ENCODE measurements around the gene ABHD17A.

Gene ABHD17A

DNA sequence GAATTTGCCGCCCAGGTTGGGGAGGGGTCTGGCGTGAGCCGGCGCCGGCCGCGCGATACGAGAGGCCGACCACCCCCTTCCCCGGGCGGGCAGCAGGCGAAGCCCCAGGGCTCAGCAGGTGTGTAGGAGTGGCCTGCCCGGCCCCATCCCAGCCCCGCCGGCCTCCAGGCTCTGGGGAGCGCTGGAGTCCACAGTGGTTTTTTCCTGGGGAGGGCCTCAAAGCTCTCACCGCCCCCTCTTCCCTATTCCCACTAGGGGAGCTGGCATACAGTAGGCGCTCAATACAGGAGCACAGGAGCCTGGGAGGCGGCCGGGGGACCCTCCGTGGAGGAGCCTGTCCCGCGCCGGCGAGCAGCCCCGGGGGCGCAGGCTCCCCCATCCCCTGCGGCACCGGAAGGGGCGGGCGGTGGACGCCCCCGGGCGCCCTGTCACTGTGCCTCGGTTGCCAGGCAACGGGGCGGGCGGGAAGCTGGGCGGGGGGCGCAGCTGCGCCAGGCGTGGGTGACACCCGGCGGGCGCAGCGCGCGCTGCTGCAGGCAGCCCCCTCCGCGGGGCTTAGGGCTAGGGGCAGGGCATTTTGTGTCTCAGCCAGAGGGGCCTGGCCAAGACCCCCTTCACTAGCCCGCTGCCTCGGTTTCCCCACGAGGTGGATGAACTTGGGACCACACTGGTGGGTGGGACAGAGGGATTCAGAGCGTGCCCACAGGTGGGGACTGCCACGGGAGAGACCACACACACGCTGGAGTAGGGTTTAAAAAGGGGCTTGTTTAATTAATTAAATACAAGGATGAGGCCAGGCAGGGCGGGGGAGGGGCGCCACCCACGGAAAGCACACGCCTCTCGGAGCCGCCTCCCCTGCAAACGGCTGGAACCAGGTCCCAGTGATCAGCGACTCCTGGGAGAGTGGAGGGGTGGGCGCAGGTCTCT is 33.4 kb downstream of the ABHD17A start:
- in situ Hi-C loops (cut with MboI; ENCODE audit: low pct_unique_long_range_greater_than_20kb, low sequenced_read_pairs, unreplicated experiment): no loop called here
- TF ChIP-seq, protein P1, sequence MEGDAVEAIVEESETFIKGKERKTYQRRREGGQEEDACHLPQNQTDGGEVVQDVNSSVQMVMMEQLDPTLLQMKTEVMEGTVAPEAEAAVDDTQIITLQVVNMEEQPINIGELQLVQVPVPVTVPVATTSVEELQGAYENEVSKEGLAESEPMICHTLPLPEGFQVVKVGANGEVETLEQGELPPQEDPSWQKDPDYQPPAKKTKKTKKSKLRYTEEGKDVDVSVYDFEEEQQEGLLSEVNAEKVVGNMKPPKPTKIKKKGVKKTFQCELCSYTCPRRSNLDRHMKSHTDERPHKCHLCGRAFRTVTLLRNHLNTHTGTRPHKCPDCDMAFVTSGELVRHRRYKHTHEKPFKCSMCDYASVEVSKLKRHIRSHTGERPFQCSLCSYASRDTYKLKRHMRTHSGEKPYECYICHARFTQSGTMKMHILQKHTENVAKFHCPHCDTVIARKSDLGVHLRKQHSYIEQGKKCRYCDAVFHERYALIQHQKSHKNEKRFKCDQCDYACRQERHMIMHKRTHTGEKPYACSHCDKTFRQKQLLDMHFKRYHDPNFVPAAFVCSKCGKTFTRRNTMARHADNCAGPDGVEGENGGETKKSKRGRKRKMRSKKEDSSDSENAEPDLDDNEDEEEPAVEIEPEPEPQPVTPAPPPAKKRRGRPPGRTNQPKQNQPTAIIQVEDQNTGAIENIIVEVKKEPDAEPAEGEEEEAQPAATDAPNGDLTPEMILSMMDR (IDR thresholded peaks at IDR 0.05; ENCODE audit: extremely low read depth, insufficient read depth, missing control alignments): no peak
- DNase-seq (ENCODE audit: low spot score): peak; percentile 77

DNA sequence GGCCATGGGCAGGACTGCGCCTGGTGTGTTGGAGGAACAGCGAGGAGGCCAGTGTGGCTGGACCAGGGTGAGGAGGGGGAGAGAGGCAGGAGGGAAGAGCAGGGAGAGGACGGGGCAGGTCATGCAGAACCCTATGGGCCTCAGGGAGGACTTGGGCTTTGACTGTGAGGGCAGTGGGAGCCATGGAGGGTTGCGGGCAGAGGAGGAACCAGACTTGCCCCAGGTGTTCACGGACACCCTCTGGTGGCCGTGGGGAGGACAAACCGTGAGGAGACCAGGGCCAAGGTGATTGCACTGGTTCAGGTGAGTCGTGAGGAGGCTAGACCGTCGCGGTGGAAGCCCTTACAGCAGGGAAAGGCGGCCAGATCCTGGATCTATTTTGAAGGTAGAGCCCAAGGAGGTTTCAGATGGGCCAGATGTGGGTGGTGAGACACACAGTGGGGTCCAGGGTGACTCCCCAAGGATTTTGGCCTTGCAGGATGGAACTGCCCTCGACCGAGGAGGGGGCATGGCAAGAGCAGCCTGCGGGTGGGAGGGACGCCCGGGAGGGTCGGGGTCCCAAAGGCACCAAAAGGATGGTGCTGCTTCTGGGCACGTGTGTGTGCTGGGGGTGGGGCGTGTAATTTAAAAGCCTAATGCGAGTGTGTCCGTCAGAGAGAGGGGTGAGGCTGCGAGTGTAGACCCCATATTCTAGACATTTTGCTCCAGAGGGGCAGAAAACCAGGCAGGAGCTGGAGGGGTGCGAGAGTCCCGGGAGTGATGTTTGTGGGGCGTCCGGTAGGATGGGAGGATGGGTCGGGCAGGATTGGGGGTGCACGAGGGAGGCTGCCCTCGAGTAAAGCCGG is 34.3 kb downstream of the ABHD17A start:
- DNase-seq (ENCODE audit: low spot score): no peak
- TF ChIP-seq, protein P1 (IDR thresholded peaks at IDR 0.05; ENCODE audit: extremely low read depth, insufficient read depth, missing control alignments): peak; percentile 28
- in situ Hi-C loops (cut with MboI; ENCODE audit: low pct_unique_long_range_greater_than_20kb, low sequenced_read_pairs, unreplicated experiment): no loop called here

DNA sequence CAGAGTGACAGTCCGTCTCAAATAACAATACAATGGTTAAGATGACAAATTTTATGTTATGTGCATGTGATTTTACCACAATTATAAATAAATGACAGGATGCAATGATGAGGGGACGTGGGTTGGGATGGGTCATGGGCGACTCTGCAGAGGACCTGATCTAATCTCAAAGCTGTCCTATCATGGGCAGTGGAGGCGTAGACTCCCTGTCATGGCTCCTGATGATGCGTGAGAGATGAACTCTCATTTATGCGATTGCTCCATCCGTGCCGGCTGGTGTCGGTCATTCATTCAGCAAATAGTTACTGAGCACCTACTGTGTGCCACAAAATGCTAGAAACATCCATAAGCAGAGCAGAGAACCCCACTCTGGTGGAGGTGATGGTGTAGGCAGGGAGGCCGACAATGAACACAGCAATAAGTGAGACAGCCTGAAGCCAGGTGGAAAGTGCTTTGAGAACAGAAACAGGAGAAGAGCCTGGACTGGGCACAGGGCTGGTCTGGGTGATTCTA is 35.4 kb downstream of the ABHD17A start:
- in situ Hi-C loops (cut with MboI; ENCODE audit: low pct_unique_long_range_greater_than_20kb, low sequenced_read_pairs, unreplicated experiment): no loop called here
- TF ChIP-seq, protein P1 (IDR thresholded peaks at IDR 0.05; ENCODE audit: extremely low read depth, insufficient read depth, missing control alignments): no peak
- no peak for DNase-seq (ENCODE audit: low spot score)

DNA sequence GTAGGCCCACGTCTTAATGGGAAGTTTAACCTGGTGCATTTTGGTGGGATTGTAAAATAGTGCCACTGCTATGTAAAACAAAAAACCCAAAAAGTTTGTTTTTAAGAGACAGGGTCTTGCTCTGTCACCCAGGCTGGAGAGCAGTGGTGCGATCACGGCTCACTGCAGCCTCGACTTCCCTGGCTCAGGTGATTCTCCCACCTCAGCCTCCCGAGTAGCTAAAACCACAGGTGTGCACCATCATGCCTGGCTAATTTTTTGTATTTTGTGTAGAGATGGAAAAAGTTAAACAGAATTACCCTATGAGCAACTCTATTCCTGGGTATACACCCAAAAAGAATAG is 36.2 kb downstream of the ABHD17A start:
- in situ Hi-C loops (cut with MboI; ENCODE audit: low pct_unique_long_range_greater_than_20kb, low sequenced_read_pairs, unreplicated experiment): no loop called here
- TF ChIP-seq, protein P1 (IDR thresholded peaks at IDR 0.05; ENCODE audit: extremely low read depth, insufficient read depth, missing control alignments): no peak
- DNase-seq (ENCODE audit: low spot score): no peak

DNA sequence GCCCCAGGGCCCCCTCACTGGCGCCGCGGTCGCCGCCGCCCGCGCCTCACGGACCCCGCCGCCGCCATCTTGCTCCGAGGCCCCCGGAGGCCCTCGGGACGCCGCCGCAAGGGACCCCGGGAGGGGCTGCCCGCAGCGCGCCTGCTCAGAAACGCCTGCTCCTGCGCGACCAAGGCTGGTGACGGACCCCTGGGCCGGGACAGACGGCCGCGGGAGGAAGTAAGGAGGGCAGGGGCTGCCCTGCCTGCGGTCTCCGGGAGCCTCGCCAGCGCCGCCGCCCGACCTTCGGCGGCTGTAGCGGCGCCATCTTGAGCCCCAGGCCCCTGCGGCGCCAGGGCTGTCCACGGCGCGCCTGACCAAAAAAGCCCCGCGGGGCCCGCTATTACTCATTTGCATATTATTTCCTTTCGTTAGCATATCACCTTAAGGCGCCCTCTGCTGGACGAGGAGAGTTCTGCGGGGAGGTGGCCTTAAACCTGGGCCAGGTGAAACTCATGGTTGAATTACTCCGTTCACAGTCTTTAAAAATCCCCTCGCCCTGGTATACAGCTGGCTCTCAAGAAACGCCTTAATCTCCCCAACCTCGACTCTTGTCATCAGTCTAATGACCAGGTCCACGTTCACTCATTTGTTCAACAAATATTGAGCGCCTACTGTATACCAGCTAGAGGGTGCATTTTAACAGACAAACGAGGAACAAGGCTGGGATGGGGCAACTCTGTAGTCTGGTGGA is 36.7 kb downstream of the ABHD17A start, which contains the start of gene REXO1:
Gene REXO1 (minus strand): TSS at position 85 of the 733 bp plus-strand sequence. CDS start 125 bp downstream, outside the sequence.
- TF ChIP-seq, protein P1 (IDR thresholded peaks at IDR 0.05; ENCODE audit: extremely low read depth, insufficient read depth, missing control alignments): peak; percentile 88
- DNase-seq (ENCODE audit: low spot score): peak; percentile 96
- in situ Hi-C loops (cut with MboI; ENCODE audit: low pct_unique_long_range_greater_than_20kb, low sequenced_read_pairs, unreplicated experiment): no loop called here

Data from GM13977 (cell line).